HEK293T (cell line): ENCODE data around the gene STX1A.
"Not testable (repeated sequence)": the region's sequence is repeated elsewhere in the genome, so short reads cannot be mapped to it uniquely, and the experiment has no call there.

Source experiments
- CTCF ChIA-PET: fragments of 350-600 bp; formaldehyde crosslinking; extraction: SDS; loops from one replicate; lab custom pipeline; 2021; ENCODE audit warnings: antibody characterized with exemption, inconsistent platforms; lab: Yijun Ruan, JAX
- POLR2A ChIA-PET: fragments of 350-600 bp; formaldehyde crosslinking; extraction: SDS; loops from one replicate; lab custom pipeline; 2020; ENCODE audit warnings: antibody characterized with exemption, inconsistent platforms; lab: Yijun Ruan, JAX
- DNase-seq: peaks from one replicate; pipeline ENCODE4 v3.0.0; 2012; ENCODE audit warnings: mixed read lengths; ENCODE audit errors: extremely low spot score
- ARNT ChIP-seq: fragments of 450-650 bp; IDR thresholded peaks from 2 replicates; pipeline ENCODE4 v1.6.1; 2017; ENCODE audit warnings: mild to moderate bottlenecking
- BHLHE40 ChIP-seq: fragments of 450-650 bp; IDR thresholded peaks from 2 replicates; pipeline ENCODE4 v1.6.1; 2016; ENCODE audit warnings: mild to moderate bottlenecking, moderate library complexity, borderline replicate concordance
- CTBP1 ChIP-seq: fragments of 450-650 bp; IDR thresholded peaks from 2 replicates; pipeline ENCODE4 v1.6.1; 2016; ENCODE audit warnings: borderline replicate concordance
- ELF4 ChIP-seq: fragments of 450-650 bp; IDR thresholded peaks from 2 replicates; pipeline ENCODE4 v1.6.1; 2017; ENCODE audit warnings: antibody characterized with exemption
- FOXA1 ChIP-seq: fragments of 450-650 bp; IDR thresholded peaks from 2 replicates; pipeline ENCODE4 v1.6.1; 2016; ENCODE audit warnings: mild to moderate bottlenecking
- FOXK2 ChIP-seq: fragments of 450-650 bp; IDR thresholded peaks from 2 replicates; pipeline ENCODE4 v1.6.1; 2016; ENCODE audit warnings: mild to moderate bottlenecking
- FOXM1 ChIP-seq: fragments of 450-650 bp; IDR thresholded peaks from 2 replicates; pipeline ENCODE4 v1.6.1; 2017; ENCODE audit warnings: mild to moderate bottlenecking, borderline replicate concordance
- HDGF ChIP-seq: fragments of 450-650 bp; IDR thresholded peaks from 2 replicates; pipeline ENCODE4 v1.6.1; 2017; ENCODE audit warnings: antibody characterized with exemption, borderline replicate concordance
- L3MBTL2 ChIP-seq: fragments of 450-650 bp; conservative IDR thresholded peaks from 2 replicates; pipeline ENCODE4 v1.6.1; 2016; ENCODE audit warnings: mild to moderate bottlenecking
- LEF1 ChIP-seq: fragments of 450-650 bp; IDR thresholded peaks from 2 replicates; pipeline ENCODE4 v1.6.1; 2017; ENCODE audit warnings: mild to moderate bottlenecking, borderline replicate concordance
- NFRKB ChIP-seq: fragments of 450-650 bp; IDR thresholded peaks from 2 replicates; pipeline ENCODE4 v1.6.1; 2016; ENCODE audit warnings: mild to moderate bottlenecking, moderate library complexity
- PKNOX1 ChIP-seq: fragments of 450-650 bp; IDR thresholded peaks from 2 replicates; pipeline ENCODE4 v1.6.1; 2016
- SP1 ChIP-seq: fragments of 450-650 bp; IDR thresholded peaks from 2 replicates; pipeline ENCODE4 v1.6.1; 2017
- SUZ12 ChIP-seq: fragments of 450-650 bp; IDR thresholded peaks from 2 replicates; pipeline ENCODE4 v1.6.1; 2016; ENCODE audit warnings: mild to moderate bottlenecking
- TARDBP ChIP-seq: fragments of 450-650 bp; IDR thresholded peaks from 2 replicates; pipeline ENCODE4 v1.6.1; 2016
- ZNF384 ChIP-seq: fragments of 450-650 bp; IDR thresholded peaks from 2 replicates; pipeline ENCODE4 v1.6.1; 2016

Gene STX1A

GRCh38 chr7:73718438-73718881 lies 1.0 kb downstream of the STX1A start:
- no peak for DNase-seq
- TF ChIP-seq HDGF (no peak), ELF4 (no peak)
- CTCF ChIA-PET: no interaction called here
- POLR2A ChIA-PET: no interaction called here

- POLR2A ChIA-PET: interaction anchor here (0.6 to 1.3 kb wide), 2 partner anchors 16 to 254 kb away, joined by 3 to 5 read pairs; no protein-coding TSS in a partner anchor
- CTCF ChIA-PET: no interaction called here
- no peak for TF ChIP-seq ELF4
- no peak for TF ChIP-seq FOXM1
- no peak for TF ChIP-seq SP1
- no peak for TF ChIP-seq PKNOX1
- TF ChIP-seq CTBP1: no peak
- TF ChIP-seq HDGF: no peak
- TF ChIP-seq SUZ12: no peak
- no peak for TF ChIP-seq LEF1
- TF ChIP-seq FOXK2: no peak
- TF ChIP-seq BHLHE40: no peak
- no peak for DNase-seq
Measured at GRCh38 chr7:73717991-73718405, 1.5 kb downstream of the STX1A start.

- CTCF ChIA-PET: interaction anchor here (1.0 to 1.3 kb wide), 3 partner anchors 9 to 110 kb away, joined by 3 to 5 read pairs (median 3); no protein-coding TSS in a partner anchor
- POLR2A ChIA-PET: interaction anchor here (0.6 to 1.3 kb wide), 4 partner anchors 13 to 253 kb away, joined by 3 to 5 read pairs (median 3); no protein-coding TSS in a partner anchor
- no peak for DNase-seq
- TF ChIP-seq LEF1: no peak
- no peak for TF ChIP-seq ZNF384
- no peak for TF ChIP-seq ARNT
- TF ChIP-seq FOXK2: no peak
- no peak for TF ChIP-seq PKNOX1
- TF ChIP-seq NFRKB: no peak
- TF ChIP-seq SP1: no peak
- TF ChIP-seq TARDBP: no peak
- no peak for TF ChIP-seq FOXA1
- TF ChIP-seq SUZ12: no peak
- no peak for TF ChIP-seq CTBP1
- TF ChIP-seq ELF4: no peak
- no peak for TF ChIP-seq FOXM1
- TF ChIP-seq L3MBTL2: no peak
- TF ChIP-seq BHLHE40: no peak
Measured at GRCh38 chr7:73717025-73717807, 2.3 kb downstream of the STX1A start.

- DNase-seq: no peak
- TF ChIP-seq BHLHE40 (no peak), SP1 (no peak), L3MBTL2 (no peak), ARNT (no peak), ZNF384 (no peak), FOXA1 (no peak), CTBP1 (no peak), ELF4 (no peak)
- ChIA-PET POLR2A (interaction anchor here (0.9 to 1.3 kb wide), 6 partner anchors 12 to 139 kb away, joined by 3 to 5 read pairs (median 4); partner anchors contain the start of genes ABHD11 and MLXIPL), CTCF (interaction anchor here (0.9 to 1.3 kb wide), 5 partner anchors 9 to 109 kb away, joined by 3 to 5 read pairs (median 3); no protein-coding TSS in a partner anchor)
Measured at GRCh38 chr7:73716318-73716890, 3.1 kb downstream of the STX1A start.

- CTCF ChIA-PET: interaction anchor here (0.9 to 1.1 kb wide), 3 partner anchors 10 to 15 kb away, joined by 3 to 4 read pairs (median 3); no protein-coding TSS in a partner anchor
Measured at GRCh38 chr7:73715648-73716317, 3.7 kb downstream of the STX1A start.

GRCh38 chr7:73713319-73713718 lies 6.2 kb downstream of the STX1A start:
- CTCF ChIA-PET: interaction anchor here (0.6 to 1.1 kb wide), 2 partner anchors 15 to 21 kb away, joined by 3 to 5 read pairs; no protein-coding TSS in a partner anchor

More at GRCh38 chr7:73715648-73716317, 3.7 kb downstream of the STX1A start:
- DNase-seq: peak; percentile 64
- POLR2A ChIA-PET: interaction anchor here (0.9 to 1.2 kb wide), 4 partner anchors 18 to 138 kb away, joined by 3 to 4 read pairs (median 4); partner anchors contain the start of genes ABHD11 and MLXIPL
- no peak for TF ChIP-seq BHLHE40
- no peak for TF ChIP-seq ARNT
- TF ChIP-seq FOXA1: no peak
- no peak; the same call in 1 of the 2 replicates for TF ChIP-seq PKNOX1
- TF ChIP-seq HDGF: no peak
- no peak for TF ChIP-seq FOXM1
- TF ChIP-seq ZNF384: no peak
- TF ChIP-seq FOXK2: no peak
- no peak for TF ChIP-seq NFRKB
- no peak for TF ChIP-seq L3MBTL2
- no peak for TF ChIP-seq ELF4
- no peak for TF ChIP-seq SUZ12
- no peak for TF ChIP-seq LEF1
- no peak for TF ChIP-seq CTBP1
- no peak for TF ChIP-seq TARDBP
- TF ChIP-seq SP1: no peak

More at GRCh38 chr7:73713319-73713718, 6.2 kb downstream of the STX1A start:
- POLR2A ChIA-PET, DNase-seq: not testable (repeated sequence)
